Measurements from ENCODE around the gene UBE4B. TPM values are rescaled to one million over a fixed set of nuclear protein-coding genes. Genes with fewer than 3 reads are reported as not detected.

The UBE4B gene
- total and polyA plus RNA-seq, 2 of the 13 experiments (the other 11 are each of a cell fraction or from before 2014, with no cell fraction given), result 15.2 to 24.8 TPM

GRCh38 chr1:10032590-10033358 is at the start of gene UBE4B (continued):
- TF ChIP-seq ARID3A (IDR thresholded peaks at IDR 0.05; ENCODE audit: low read depth, low read length) (peak; percentile 22; the same call in 1 of the 2 replicates), REXO4 (CRISPR knock-in tag; IDR thresholded peaks at IDR 0.05; ENCODE audit: borderline replicate concordance) (no peak), MBD4 (IDR thresholded peaks at IDR 0.05; ENCODE audit: borderline replicate concordance, low read length) (no peak), CREBL2 (CRISPR knock-in tag; IDR thresholded peaks at IDR 0.05; ENCODE audit: borderline replicate concordance) (no peak), ISL2 (CRISPR knock-in tag; IDR thresholded peaks at IDR 0.05) (peak; percentile 22; the same call in 1 of the 2 replicates), ZNF546 (CRISPR knock-in tag; conservative IDR thresholded peaks at IDR 0.05) (no peak), ZSCAN25 (CRISPR knock-in tag; IDR thresholded peaks at IDR 0.05) (peak; percentile 99), ZFP1 (CRISPR knock-in tag; IDR thresholded peaks at IDR 0.05) (no peak), ZBED4 (CRISPR knock-in tag; IDR thresholded peaks at IDR 0.05; ENCODE audit: borderline replicate concordance) (no peak; the same call in 1 of the 2 replicates), SP1 (IDR thresholded peaks at IDR 0.05) (no peak), SP1 (CRISPR knock-in tag; IDR thresholded peaks at IDR 0.05) (peak; percentile 58), JDP2 (CRISPR knock-in tag; IDR thresholded peaks at IDR 0.05; ENCODE audit: borderline replicate concordance) (no peak), SP5 (CRISPR knock-in tag; IDR thresholded peaks at IDR 0.05; ENCODE audit: borderline replicate concordance, low read depth) (peak; percentile 66; the same call in 1 of the 2 replicates), ATM (IDR thresholded peaks at IDR 0.05; ENCODE audit: borderline replicate concordance) (no peak)
- TF ChIP-seq, protein P1, sequence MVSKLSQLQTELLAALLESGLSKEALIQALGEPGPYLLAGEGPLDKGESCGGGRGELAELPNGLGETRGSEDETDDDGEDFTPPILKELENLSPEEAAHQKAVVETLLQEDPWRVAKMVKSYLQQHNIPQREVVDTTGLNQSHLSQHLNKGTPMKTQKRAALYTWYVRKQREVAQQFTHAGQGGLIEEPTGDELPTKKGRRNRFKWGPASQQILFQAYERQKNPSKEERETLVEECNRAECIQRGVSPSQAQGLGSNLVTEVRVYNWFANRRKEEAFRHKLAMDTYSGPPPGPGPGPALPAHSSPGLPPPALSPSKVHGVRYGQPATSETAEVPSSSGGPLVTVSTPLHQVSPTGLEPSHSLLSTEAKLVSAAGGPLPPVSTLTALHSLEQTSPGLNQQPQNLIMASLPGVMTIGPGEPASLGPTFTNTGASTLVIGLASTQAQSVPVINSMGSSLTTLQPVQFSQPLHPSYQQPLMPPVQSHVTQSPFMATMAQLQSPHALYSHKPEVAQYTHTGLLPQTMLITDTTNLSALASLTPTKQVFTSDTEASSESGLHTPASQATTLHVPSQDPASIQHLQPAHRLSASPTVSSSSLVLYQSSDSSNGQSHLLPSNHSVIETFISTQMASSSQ (IDR thresholded peaks at IDR 0.05; ENCODE audit: low read depth), result no peak
- TF ChIP-seq, protein P1 (CRISPR knock-in tag; IDR thresholded peaks at IDR 0.05; ENCODE audit: borderline replicate concordance), result peak; percentile 51; the same call in 1 of the 2 replicates
- TF ChIP-seq, protein P2, sequence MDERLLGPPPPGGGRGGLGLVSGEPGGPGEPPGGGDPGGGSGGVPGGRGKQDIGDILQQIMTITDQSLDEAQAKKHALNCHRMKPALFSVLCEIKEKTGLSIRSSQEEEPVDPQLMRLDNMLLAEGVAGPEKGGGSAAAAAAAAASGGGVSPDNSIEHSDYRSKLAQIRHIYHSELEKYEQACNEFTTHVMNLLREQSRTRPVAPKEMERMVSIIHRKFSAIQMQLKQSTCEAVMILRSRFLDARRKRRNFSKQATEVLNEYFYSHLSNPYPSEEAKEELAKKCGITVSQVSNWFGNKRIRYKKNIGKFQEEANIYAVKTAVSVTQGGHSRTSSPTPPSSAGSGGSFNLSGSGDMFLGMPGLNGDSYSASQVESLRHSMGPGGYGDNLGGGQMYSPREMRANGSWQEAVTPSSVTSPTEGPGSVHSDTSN (CRISPR knock-in tag; IDR thresholded peaks at IDR 0.05), result no peak

Data from HepG2 (cell line).